K562 (cell line): Measurements from ENCODE around the gene FGF23. TPM values are rescaled to one million over a fixed set of nuclear protein-coding genes. Genes with fewer than 3 reads are reported as not detected.

ENCODE experiments used
- ATAC-seq: fragments of 200-7000 bp; cut with Tn5 transposase; 3 replicates; pipeline ENCODE4 v1.9.1; 2020; ENCODE audit warnings: moderate library complexity
- BruUV-seq: library from RNA; stranded (reverse); fragments of 400-500 nt; replicated peaks from 2 replicates; lab custom pipeline; 2021; lab: Mats Ljungman, UMichigan
- CTCF ChIA-PET: fragments of 300-600 bp; formaldehyde crosslinking; extraction: SDS; loops from one replicate; lab custom pipeline; 2021; ENCODE audit warnings: low intra/inter-chr PET ratio; lab: Yijun Ruan, JAX
- POLR2A ChIA-PET: fragments of 300-600, 350-650 bp; sonication (Branson Sonifier 250); formaldehyde crosslinking; extraction: SDS; loops from one replicate; lab custom pipeline; 2021; ENCODE audit warnings: antibody characterized with exemption, inconsistent platforms; lab: Yijun Ruan, JAX
- DNase-seq, 4 experiments: peaks; one replicate each; pipeline versions ENCODE4 v3.0.0 to v3.0.0-alpha.2; 2011 to 2018; ENCODE audit warnings: low spot score in 3 of 4, mixed read lengths in 3 of 4; ENCODE audit errors: extremely low read depth in 1 of 4
- FAIRE-seq: peaks from 2 replicates; lab custom pipeline; 2011; peaks lifted over from hg19 to GRCh38; lab: Jason Lieb, UNC
- H2AFZ ChIP-seq: 2 replicates; pipeline ENCODE4 v1.6.0; 2011; ENCODE audit warnings: low read depth, low read length, control low read depth, inconsistent platforms
- H3K27ac ChIP-seq: fragments of 200-600 bp; 3 replicates; pipeline ENCODE4 v1.8.0; 2011; ENCODE audit warnings: low read depth, mild to moderate bottlenecking, control low read depth, inconsistent platforms, low read length, moderate library complexity, mixed read lengths; ENCODE audit errors: extremely low read depth
- H3K27me3 ChIP-seq, 2 experiments: fragments of 300-600 bp in 1 of 2; 2 replicates in 1 of 2; 3 replicates in 1 of 2; pipeline versions ENCODE4 v1.6.0 to v1.8.0; 2011; ENCODE audit warnings: inconsistent platforms in 2 of 2, low read length in 2 of 2, mild to moderate bottlenecking in 1 of 2, mixed read lengths in 1 of 2, moderate library complexity in 1 of 2; ENCODE audit not compliant: control insufficient read depth in 2 of 2, insufficient read depth in 2 of 2
- H3K36me3 ChIP-seq: fragments of 300-600 bp; 3 replicates; pipeline ENCODE4 v1.8.0; 2011; ENCODE audit warnings: mild to moderate bottlenecking, low read length, inconsistent platforms; ENCODE audit not compliant: control insufficient read depth, insufficient read depth
- H3K4me1 ChIP-seq, 2 experiments: fragments of 200-600 bp in 1 of 2; replicated peaks in 1 of 2; 2 replicates in 1 of 2; 3 replicates in 1 of 2; pipeline versions ENCODE4 v1.5.1 to v1.8.0; 2011; ENCODE audit warnings: inconsistent platforms in 2 of 2, low read length in 2 of 2, mild to moderate bottlenecking in 1 of 2, mixed read lengths in 1 of 2, moderate library complexity in 1 of 2; ENCODE audit not compliant: control insufficient read depth in 2 of 2, insufficient read depth in 2 of 2
- H3K4me2 ChIP-seq: 2 replicates; pipeline ENCODE4 v1.6.1; 2011; ENCODE audit warnings: low read length, control low read depth, inconsistent platforms, mixed read lengths; ENCODE audit not compliant: insufficient read depth
- H3K4me3 ChIP-seq: fragments of 200-600 bp; sonication (generic), shearing (Covaris generic); 2 replicates; pipeline ENCODE4 v1.5.1; 2016; ENCODE audit warnings: control low read depth, inconsistent platforms
- H3K79me2 ChIP-seq: fragments of 200-600 bp; 3 replicates; pipeline ENCODE4 v1.8.0; 2011; ENCODE audit warnings: low read length, inconsistent platforms; ENCODE audit not compliant: control insufficient read depth, insufficient read depth
- H3K9ac ChIP-seq, 2 experiments: 2 replicates each; pipeline versions ENCODE4 v1.6.0 to v1.6.1; 2011; ENCODE audit warnings: low read depth in 2 of 2, low read length in 2 of 2, control low read depth in 1 of 2, inconsistent platforms in 1 of 2, mild to moderate bottlenecking in 1 of 2, mixed read lengths in 1 of 2; ENCODE audit not compliant: insufficient read depth in 1 of 2
- H3K9me1 ChIP-seq: one replicate; pipeline ENCODE4 v1.6.0; 2011; ENCODE audit warnings: inconsistent platforms, mild to moderate bottlenecking, low read length, moderate library complexity; ENCODE audit not compliant: control insufficient read depth, insufficient read depth
- H3K9me3 ChIP-seq: replicated peaks from 2 replicates; pipeline ENCODE4 v1.5.1; 2011; ENCODE audit warnings: low read depth, low read length, inconsistent platforms; ENCODE audit not compliant: control insufficient read depth, insufficient read depth
- H4K20me1 ChIP-seq: replicated peaks from 2 replicates; pipeline ENCODE4 v1.6.1; 2011; ENCODE audit warnings: low read length, inconsistent platforms, mixed read lengths; ENCODE audit not compliant: control insufficient read depth, insufficient read depth
- KDM2B ChIP-seq: fragments of 250-450 bp; sonication (Bioruptor Pico); IDR thresholded peaks from 2 replicates; pipeline ENCODE4 v1.8.0; 2021; ENCODE audit warnings: mild to moderate bottlenecking, moderate library complexity
- PHF20 ChIP-seq: fragments of 450-650 bp; IDR thresholded peaks from 2 replicates; pipeline ENCODE4 v1.6.1; 2018; ENCODE audit not compliant: partially characterized antibody
- WGBS: fragments of 100-300 bp; shearing (Covaris generic); methylation state at CpG from one replicate; pipeline ENCODE4 v1.1.6; 2016; ENCODE audit warnings: low coverage, mixed read lengths; ENCODE audit not compliant: insufficient coverage; ENCODE audit errors: missing lambda C conversion rate; 5-methylcytosine and 5-hydroxymethylcytosine counted together
- in situ Hi-C: fragments of 300-500 bp; cut with MboI; formaldehyde crosslinking; loops from 4 replicates; pipeline ENCODE4 v1.15.0; 2018; ENCODE audit warnings: inconsistent platforms, mixed read lengths
- intact Hi-C: fragments of 100-400 bp; cut with micrococcal nuclease; formaldehyde crosslinking; loops from 2 replicates; pipeline ENCODE4 v1.14.2; 2022
- polyA plus RNA-seq, 8 experiments: library from polyadenylated mRNA; depleted of rRNA in 4 of 8; stranded (reverse) in 5 of 8; unstranded in 3 of 8; fragments of >200 nt; fragmentation: Nextera tagmentation in 2 of 8; fragmentation: Illumina TruSeq in 1 of 8; extraction: Ambion mirVana in 2 of 8; extraction: Trizol in 1 of 8; gene quantifications; 2 replicates each; pipeline versions ENCODE4 v1.2.1 to v1.2.3, GENCODE V29; 2011 to 2014; ENCODE audit warnings: inconsistent platforms in 1 of 8, missing spikeins in 1 of 8
- total RNA-seq, 7 experiments: library from RNA; depleted of rRNA in 6 of 7; stranded (reverse); fragments of >200 nt in 6 of 7; fragmentation: Illumina TruSeq in 2 of 7; extraction: Trizol in 2 of 7; gene quantifications; 2 replicates each; pipeline versions ENCODE4 v1.2.1 to v1.2.3, GENCODE V29; 2011 to 2021; ENCODE audit warnings: low replicate concordance in 1 of 7

FGF23 gene
- total and polyA plus RNA-seq, 9 of the 15 experiments (the other 6 are each of a cell fraction or from before 2014, with no cell fraction given): 0.38 TPM; not detected in 8

DNA sequence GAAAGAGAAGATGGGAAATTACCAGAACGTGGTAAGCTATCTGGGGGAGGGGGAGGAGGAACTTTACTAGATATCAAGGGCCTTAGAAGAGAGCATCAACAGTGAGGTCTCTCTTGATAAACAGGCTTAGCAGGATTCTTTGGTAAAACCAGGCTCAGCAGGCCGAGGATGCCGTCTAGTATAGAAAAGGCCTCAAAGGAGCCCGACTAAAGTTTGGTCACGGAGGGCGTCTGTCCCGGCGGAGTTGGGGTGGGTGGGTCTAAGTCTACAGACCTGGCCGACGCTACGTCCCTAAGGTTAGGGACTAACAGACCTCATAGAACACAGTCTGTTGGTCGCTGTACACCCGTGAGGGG is 59.0 kb downstream of the FGF23 start:
- TF ChIP-seq PHF20 (no peak), KDM2B (0 out of 2 replicates have a peak, but pooled peaks have one; percentile 20)
- in situ Hi-C loops (no loop called here), intact Hi-C loops (no loop called here)
- FAIRE-seq (no peak), ATAC-seq (no peak), DNase-seq (no peak)
- ChIA-PET CTCF (no interaction called here), POLR2A (interaction anchor here (1.1 kb wide), 1 partner anchor 211 kb away, joined by 3 read pairs; no protein-coding TSS in a partner anchor)
- BruUV-seq: no TSS peak
- Histone ChIP-seq H3K9me3 (no peaks in the 10 kb centered on the region), H3K4me2 (peak overlapping the region; percentile 16), H3K9ac (no peak overlapping the region), H3K36me3 (no peaks in the 10 kb centered on the region), H4K20me1 (0 out of 2 replicates have a peak, but pooled peaks cover 4% of the 10 kb centered on the region), H3K27ac (no peak overlapping the region), H3K4me1 (peaks cover 4 to 10% of the 10 kb centered on the region in 2 experiments; a peak in 3 of 5 replicates), H3K9me1 (no peaks in the 10 kb centered on the region), H3K27me3 (peaks cover 0 to 4% of the 10 kb centered on the region in 2 experiments; a peak in 1 of 5 replicates), H3K4me3 (no peak overlapping the region; the same call in 1 of the 2 replicates), H3K79me2 (no peaks in the 10 kb centered on the region), H2AFZ (no peak overlapping the region)
- 2% methylated on average over 8 of the region's 13 CpGs for WGBS

Other genes starting within 250 kb of the FGF23 start
- 39.6 and 52.1 TPM in 2 replicates for gene CCND2, start 106.0 kb downstream of the FGF23 start, total RNA-seq (2014; rRNA removed)
- gene CCND2, start 106.0 kb downstream of the FGF23 start, total RNA-seq (2014; rRNA removed; fragmentation: Illumina TruSeq; extraction: Trizol): 68.9 and 71.9 TPM in 2 replicates
- gene CCND2, start 106.0 kb downstream of the FGF23 start, total RNA-seq (2015; rRNA removed; fragmentation: Illumina TruSeq; extraction: Trizol): 49.7 and 53.2 TPM in 2 replicates
- gene CCND2, start 106.0 kb downstream of the FGF23 start, total RNA-seq (2021): 93.5 and 99.3 TPM in 2 replicates
- 36.9 and 42.9 TPM in 2 replicates for gene CCND2, start 106.0 kb downstream of the FGF23 start, polyA plus RNA-seq (2011; rRNA removed)
- gene CCND2, start 106.0 kb downstream of the FGF23 start, polyA plus RNA-seq (2014; fragmentation: Illumina TruSeq; extraction: Trizol): 12.6 and 13.6 TPM in 2 replicates
- gene CCND2, start 106.0 kb downstream of the FGF23 start, polyA plus RNA-seq (2014; fragmentation: Nextera tagmentation; extraction: Ambion mirVana): 10 to 100 TPM; 13.7 to 47.6 TPM
- gene CCND2, start 106.0 kb downstream of the FGF23 start, polyA plus RNA-seq (2014; rRNA removed): 30.3 and 33.2 TPM in 2 replicates
- not detected in 2 replicates for gene TIGAR, start 58.5 kb downstream of the FGF23 start, total RNA-seq (2014; rRNA removed)
- 0.38 TPM in 1 of 2 replicates, not detected in the other for gene TIGAR, start 58.5 kb downstream of the FGF23 start, total RNA-seq (2014; rRNA removed; fragmentation: Illumina TruSeq; extraction: Trizol)
- 0.11 TPM in 2 replicates for gene TIGAR, start 58.5 kb downstream of the FGF23 start, total RNA-seq (2015; rRNA removed; fragmentation: Illumina TruSeq; extraction: Trizol)
- 0.07 and 1.0 TPM in 2 replicates for gene TIGAR, start 58.5 kb downstream of the FGF23 start, total RNA-seq (2021)
- 0.11 and 0.61 TPM in 2 replicates for gene TIGAR, start 58.5 kb downstream of the FGF23 start, polyA plus RNA-seq (2011; rRNA removed)
- 0.28 and 0.33 TPM in 2 replicates for gene TIGAR, start 58.5 kb downstream of the FGF23 start, polyA plus RNA-seq (2014; fragmentation: Illumina TruSeq; extraction: Trizol)
- under 1 TPM; 0.50 to 0.63 TPM for gene TIGAR, start 58.5 kb downstream of the FGF23 start, polyA plus RNA-seq (2014; fragmentation: Nextera tagmentation; extraction: Ambion mirVana)
- 0.04 and 0.53 TPM in 2 replicates for gene TIGAR, start 58.5 kb downstream of the FGF23 start, polyA plus RNA-seq (2014; rRNA removed)
- not detected in 2 replicates for gene FGF6, start 66.1 kb upstream of the FGF23 start, total RNA-seq (2014; rRNA removed)
- not detected in 2 replicates for gene FGF6, start 66.1 kb upstream of the FGF23 start, total RNA-seq (2014; rRNA removed; fragmentation: Illumina TruSeq; extraction: Trizol)
- gene FGF6, start 66.1 kb upstream of the FGF23 start, total RNA-seq (2015; rRNA removed; fragmentation: Illumina TruSeq; extraction: Trizol): not detected in 2 replicates
- gene FGF6, start 66.1 kb upstream of the FGF23 start, total RNA-seq (2021): not detected in 2 replicates
- gene FGF6, start 66.1 kb upstream of the FGF23 start, polyA plus RNA-seq (2011; rRNA removed): 0.14 TPM in 1 of 2 replicates, not detected in the other
- gene FGF6, start 66.1 kb upstream of the FGF23 start, polyA plus RNA-seq (2014; fragmentation: Illumina TruSeq; extraction: Trizol): not detected in 2 replicates
- not detected for gene FGF6, start 66.1 kb upstream of the FGF23 start, polyA plus RNA-seq (2014; fragmentation: Nextera tagmentation; extraction: Ambion mirVana)
- gene FGF6, start 66.1 kb upstream of the FGF23 start, polyA plus RNA-seq (2014; rRNA removed): not detected in 2 replicates
- gene RAD51AP1, start 159.2 kb upstream of the FGF23 start, total RNA-seq (2014; rRNA removed): 38.4 and 43.8 TPM in 2 replicates
- gene RAD51AP1, start 159.2 kb upstream of the FGF23 start, total RNA-seq (2014; rRNA removed; fragmentation: Illumina TruSeq; extraction: Trizol): 89.1 and 102 TPM in 2 replicates
- gene RAD51AP1, start 159.2 kb upstream of the FGF23 start, total RNA-seq (2015; rRNA removed; fragmentation: Illumina TruSeq; extraction: Trizol): 63.8 and 64.1 TPM in 2 replicates
- 51.3 and 57.1 TPM in 2 replicates for gene RAD51AP1, start 159.2 kb upstream of the FGF23 start, total RNA-seq (2021)
- 77.2 and 107 TPM in 2 replicates for gene RAD51AP1, start 159.2 kb upstream of the FGF23 start, polyA plus RNA-seq (2011; rRNA removed)
- gene RAD51AP1, start 159.2 kb upstream of the FGF23 start, polyA plus RNA-seq (2014; fragmentation: Illumina TruSeq; extraction: Trizol): 81.7 and 88.2 TPM in 2 replicates
- gene RAD51AP1, start 159.2 kb upstream of the FGF23 start, polyA plus RNA-seq (2014; fragmentation: Nextera tagmentation; extraction: Ambion mirVana): 100 to 1,000 TPM in 1 of 2 experiments, 10 to 100 TPM in 1; 92.5 to 111 TPM
- gene RAD51AP1, start 159.2 kb upstream of the FGF23 start, polyA plus RNA-seq (2014; rRNA removed): 85.3 and 90.7 TPM in 2 replicates
- gene DYRK4, start 182.5 kb upstream of the FGF23 start, total RNA-seq (2014; rRNA removed): 17.5 and 23.4 TPM in 2 replicates
- 15.8 and 16.1 TPM in 2 replicates for gene DYRK4, start 182.5 kb upstream of the FGF23 start, total RNA-seq (2014; rRNA removed; fragmentation: Illumina TruSeq; extraction: Trizol)
- 16.5 and 18.4 TPM in 2 replicates for gene DYRK4, start 182.5 kb upstream of the FGF23 start, total RNA-seq (2015; rRNA removed; fragmentation: Illumina TruSeq; extraction: Trizol)
- gene DYRK4, start 182.5 kb upstream of the FGF23 start, total RNA-seq (2021): 13.4 and 17.2 TPM in 2 replicates
- 26.5 and 27.6 TPM in 2 replicates for gene DYRK4, start 182.5 kb upstream of the FGF23 start, polyA plus RNA-seq (2011; rRNA removed)
- 19.7 and 25.3 TPM in 2 replicates for gene DYRK4, start 182.5 kb upstream of the FGF23 start, polyA plus RNA-seq (2014; fragmentation: Illumina TruSeq; extraction: Trizol)
- gene DYRK4, start 182.5 kb upstream of the FGF23 start, polyA plus RNA-seq (2014; fragmentation: Nextera tagmentation; extraction: Ambion mirVana): 10 to 100 TPM; 37.2 to 37.4 TPM
- gene DYRK4, start 182.5 kb upstream of the FGF23 start, polyA plus RNA-seq (2014; rRNA removed): 22.2 and 25.9 TPM in 2 replicates